MM.1S (cell line): ENCODE results near the gene PKD1.
A peak's percentile ranks its signal among the peaks of the same experiment; 100 is the strongest.

Experiments
- DNase-seq: peaks from one replicate; pipeline ENCODE4 v3.0.0-alpha.2; 2015
- H2AFZ ChIP-seq: fragments of 300-600 bp; sonication (generic); 2 replicates; pipeline ENCODE4 v1.6.0; 2016; ENCODE audit warnings: antibody characterized with exemption, low read length
- H3F3A ChIP-seq: fragments of 300-600 bp; sonication (generic); 2 replicates; pipeline ENCODE4 v1.6.1; 2016; ENCODE audit warnings: mild to moderate bottlenecking, antibody characterized with exemption, low read length, moderate library complexity, mixed read lengths; ENCODE audit not compliant: insufficient read depth
- H3K27ac ChIP-seq: fragments of 300-600 bp; sonication (generic); 2 replicates; pipeline ENCODE4 v1.5.1; 2016; ENCODE audit warnings: mild to moderate bottlenecking, low read length
- H3K27me3 ChIP-seq: fragments of 300-600 bp; sonication (generic); replicated peaks from 2 replicates; pipeline ENCODE4 v1.6.0; 2016; ENCODE audit warnings: low read length; ENCODE audit not compliant: insufficient read depth
- H3K36me3 ChIP-seq: fragments of 300-600 bp; sonication (generic); replicated peaks from 2 replicates; pipeline ENCODE4 v1.6.1; 2016; ENCODE audit warnings: mild to moderate bottlenecking, low read length, mixed read lengths; ENCODE audit not compliant: insufficient read depth
- H3K4me1 ChIP-seq: fragments of 300-600 bp; sonication (generic); 2 replicates; pipeline ENCODE4 v1.6.1; 2016; ENCODE audit warnings: low read length, mixed read lengths
- H3K4me2 ChIP-seq: fragments of 300-600 bp; sonication (generic); 2 replicates; pipeline ENCODE4 v1.6.0; 2016; ENCODE audit warnings: low read depth, low read length
- H3K4me3 ChIP-seq: fragments of 300-600 bp; sonication (generic); 2 replicates; pipeline ENCODE4 v1.5.1; 2016; ENCODE audit warnings: low read length, mixed read lengths
- H3K79me2 ChIP-seq: fragments of 300-600 bp; sonication (generic); 2 replicates; pipeline ENCODE4 v1.6.1; 2016; ENCODE audit warnings: mixed run types, low read length, mixed read lengths
- H3K9ac ChIP-seq: fragments of 300-600 bp; sonication (generic); 2 replicates; pipeline ENCODE4 v1.6.1; 2016; ENCODE audit warnings: low read length, mixed read lengths
- H3K9me2 ChIP-seq: fragments of 300-600 bp; sonication (generic); replicated peaks from 2 replicates; pipeline ENCODE4 v1.6.1; 2016; ENCODE audit warnings: mild to moderate bottlenecking, low read length, mixed read lengths; ENCODE audit not compliant: insufficient read depth
- H3K9me3 ChIP-seq: fragments of 300-600 bp; sonication (generic); replicated peaks from 2 replicates; pipeline ENCODE4 v1.6.1; 2016; ENCODE audit warnings: mild to moderate bottlenecking, low read length, mixed read lengths; ENCODE audit not compliant: insufficient read depth
- H4K20me1 ChIP-seq: fragments of 300-600 bp; sonication (generic); 2 replicates; pipeline ENCODE4 v1.6.1; 2016; ENCODE audit warnings: mild to moderate bottlenecking, low read length, moderate library complexity, mixed read lengths; ENCODE audit not compliant: insufficient read depth
- CTCF ChIP-seq: fragments of 300-600 bp; sonication (generic); IDR thresholded peaks from 2 replicates; pipeline ENCODE4 v1.5.1; 2016; ENCODE audit warnings: antibody characterized with exemption, low read length, mixed read lengths
- EZH2 ChIP-seq: fragments of 300-600 bp; sonication (generic); optimal IDR thresholded peaks from 2 replicates; pipeline ENCODE3; 2017; ENCODE audit warnings: low read depth, mild to moderate bottlenecking, antibody characterized with exemption, low read length, mixed read lengths
- EZH2phosphoT487 ChIP-seq: fragments of 300-600 bp; sonication (generic); IDR thresholded peaks from 2 replicates; pipeline ENCODE4 v1.6.1; 2018; ENCODE audit warnings: antibody characterized with exemption, low read length

The PKD1 gene

GRCh38 chr16:2154533-2155090 lies 18.9 kb upstream of the PKD1 start:
- Histone ChIP-seq H3F3A (peaks cover 53% of the 10 kb centered on the region), H3K79me2 (peaks cover 64% of the 10 kb centered on the region), H3K27me3 (no peaks in the 10 kb centered on the region), H3K4me3 (peak overlapping the region; percentile 97), H3K9ac (peak overlapping the region; percentile 97), H3K4me1 (peaks cover 29% of the 10 kb centered on the region), H3K9me3 (no peaks in the 10 kb centered on the region), H3K27ac (peak overlapping the region; percentile 62; the same call in 1 of the 2 replicates), H3K36me3 (peaks cover 4% of the 10 kb centered on the region; the same call in 1 of the 2 replicates), H4K20me1 (peaks cover 37% of the 10 kb centered on the region), H2AFZ (no peak overlapping the region), H3K4me2 (peak overlapping the region; percentile 100), H3K9me2 (no peaks in the 10 kb centered on the region)
- DNase-seq = peak; percentile 48
- TF ChIP-seq CTCF (no peak), EZH2 (no peak), EZH2phosphoT487 (no peak)

- TF ChIP-seq CTCF = no peak
- no peak for TF ChIP-seq EZH2
- no peak for TF ChIP-seq EZH2phosphoT487
- Histone ChIP-seq H3K9me3 (no peaks in the 10 kb centered on the region), H2AFZ (no peak overlapping the region), H3K79me2 (peaks cover 46% of the 10 kb centered on the region), H3K27me3 (no peaks in the 10 kb centered on the region), H4K20me1 (peaks cover 37% of the 10 kb centered on the region), H3K4me2 (peak overlapping the region; percentile 100), H3F3A (peaks cover 68% of the 10 kb centered on the region), H3K36me3 (peaks cover 4% of the 10 kb centered on the region; the same call in 1 of the 2 replicates), H3K4me3 (peak overlapping the region; percentile 97), H3K4me1 (peaks cover 35% of the 10 kb centered on the region), H3K27ac (peak overlapping the region; percentile 62; the same call in 1 of the 2 replicates), H3K9me2 (no peaks in the 10 kb centered on the region), H3K9ac (peak overlapping the region; percentile 97; the same call in 1 of the 2 replicates)
- peak; percentile 19 for DNase-seq
Measured at GRCh38 chr16:2152695-2153506, 17.2 kb upstream of the PKD1 start.

DNA sequence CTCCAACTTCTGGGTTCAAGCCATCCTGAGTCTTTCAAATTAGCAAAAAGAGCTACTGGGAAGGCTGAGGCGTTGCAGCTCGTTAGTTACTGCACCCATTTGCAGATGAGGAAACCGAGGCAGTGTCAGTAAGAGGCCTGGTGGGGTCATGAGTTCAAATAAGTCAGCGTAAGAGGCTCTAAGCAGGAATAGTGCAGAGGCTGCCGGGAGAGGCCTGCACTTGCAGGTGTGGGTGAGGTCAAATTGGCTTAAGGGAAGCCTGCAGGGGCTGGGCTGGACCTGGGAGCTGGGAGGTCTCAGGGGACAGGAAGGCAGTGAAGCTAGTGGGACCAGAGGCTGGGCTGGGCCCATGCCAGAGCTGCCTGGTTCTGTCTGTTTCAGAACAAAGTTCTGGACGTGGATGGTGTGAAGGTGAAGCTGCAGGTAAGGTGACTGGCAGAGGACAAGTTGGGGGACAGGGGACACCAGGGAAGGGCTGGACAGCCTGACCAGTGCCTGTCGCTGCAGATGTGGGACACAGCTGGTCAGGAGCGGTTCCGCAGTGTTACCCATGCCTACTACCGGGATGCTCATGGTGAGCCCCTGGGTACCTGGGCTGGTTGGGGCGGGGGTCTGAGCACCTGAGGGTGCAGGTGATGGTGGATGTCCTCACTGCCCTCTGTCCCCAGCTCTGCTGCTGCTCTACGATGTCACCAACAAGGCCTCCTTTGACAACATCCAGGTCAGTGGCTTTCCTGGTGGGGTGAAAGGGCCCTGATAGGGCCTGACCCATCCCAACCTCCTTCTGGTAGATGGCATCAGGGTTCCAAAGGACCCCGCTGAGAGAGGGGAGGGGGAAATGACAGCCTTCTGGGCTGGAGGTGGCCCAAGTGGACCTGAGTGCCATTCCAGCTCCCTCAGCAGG lies 15.7 kb upstream of the PKD1 start:
- Histone ChIP-seq H3K79me2 (peaks cover 32% of the 10 kb centered on the region), H3K27ac (no peak overlapping the region), H3K36me3 (peaks cover 4% of the 10 kb centered on the region; the same call in 1 of the 2 replicates), H3K4me2 (no peak overlapping the region), H3K9me3 (no peaks in the 10 kb centered on the region), H3K9ac (0 out of 2 replicates have a peak overlapping the region, but pooled peaks have one; percentile 4), H3K9me2 (no peaks in the 10 kb centered on the region), H2AFZ (no peak overlapping the region), H3K4me3 (no peak overlapping the region), H3K27me3 (no peaks in the 10 kb centered on the region), H4K20me1 (peaks cover 37% of the 10 kb centered on the region), H3F3A (peaks cover 73% of the 10 kb centered on the region), H3K4me1 (peaks cover 29% of the 10 kb centered on the region)
- TF ChIP-seq EZH2 = no peak
- TF ChIP-seq EZH2phosphoT487 = no peak
- TF ChIP-seq CTCF = no peak
- DNase-seq = no peak
